GM21367 (cell line): ENCODE data around the gene BAZ2B.
A peak's percentile ranks its signal among the peaks of the same experiment; 100 is the strongest.
"Not testable (repeated sequence)": the region's sequence is repeated elsewhere in the genome, so short reads cannot be mapped to it uniquely, and the experiment has no call there.

Experiments
- ATAC-seq: cut with Tn5 transposase; IDR thresholded peaks from one replicate; pipeline ENCODE4 v1.9.1; 2021; ENCODE audit not compliant: unreplicated experiment

Gene BAZ2B

DNA sequence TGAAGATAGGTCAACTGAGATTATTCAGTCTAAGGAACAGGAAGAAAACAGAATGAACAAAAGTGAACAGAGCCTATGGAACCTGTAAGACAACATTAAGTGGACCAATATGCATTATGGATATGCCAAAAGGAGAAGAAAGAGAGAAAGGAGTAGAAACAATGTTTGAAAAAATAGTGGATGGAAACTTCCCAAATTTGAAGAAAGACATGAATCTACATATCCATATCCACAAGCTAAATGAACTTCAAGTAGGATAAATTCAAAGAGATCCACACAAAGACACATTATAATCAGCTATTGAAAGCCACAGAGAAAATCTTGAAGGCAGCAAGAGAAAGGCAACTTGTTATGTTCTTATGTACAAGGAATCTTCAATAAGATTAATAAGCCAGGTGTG, 74.2 kb downstream of the BAZ2B start:
- ATAC-seq, result no peak

- ATAC-seq, result no peak
Measured at GRCh38 chr2:159539701-159540100, 76.6 kb downstream of the BAZ2B start.

DNA sequence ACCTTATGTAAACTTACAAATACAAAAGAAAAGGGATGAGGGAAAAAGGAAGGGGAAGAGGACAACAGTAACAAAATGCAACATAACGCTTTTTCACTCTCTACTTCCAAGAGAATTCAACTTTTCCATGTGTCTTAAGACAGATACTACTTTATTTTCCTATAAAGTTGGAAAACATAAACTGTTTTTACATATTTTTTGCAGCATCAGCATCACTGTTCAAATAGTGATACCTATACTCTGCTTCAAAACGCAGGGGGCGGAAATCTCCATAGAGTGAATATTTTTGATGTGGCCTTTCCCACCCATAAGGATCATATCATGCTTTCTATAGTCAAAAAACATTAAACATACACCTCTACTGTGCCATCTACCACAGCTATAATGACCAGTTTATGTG, 77.5 kb downstream of the BAZ2B start:
- no peak for ATAC-seq

- not testable (repeated sequence) for ATAC-seq
Measured at GRCh38 chr2:159535261-159535660, 81.1 kb downstream of the BAZ2B start.

GRCh38 chr2:159531475-159531874, 84.9 kb downstream of the BAZ2B start:
- ATAC-seq, result no peak

GRCh38 chr2:159526433-159526832, 89.9 kb downstream of the BAZ2B start:
- no peak for ATAC-seq

DNA sequence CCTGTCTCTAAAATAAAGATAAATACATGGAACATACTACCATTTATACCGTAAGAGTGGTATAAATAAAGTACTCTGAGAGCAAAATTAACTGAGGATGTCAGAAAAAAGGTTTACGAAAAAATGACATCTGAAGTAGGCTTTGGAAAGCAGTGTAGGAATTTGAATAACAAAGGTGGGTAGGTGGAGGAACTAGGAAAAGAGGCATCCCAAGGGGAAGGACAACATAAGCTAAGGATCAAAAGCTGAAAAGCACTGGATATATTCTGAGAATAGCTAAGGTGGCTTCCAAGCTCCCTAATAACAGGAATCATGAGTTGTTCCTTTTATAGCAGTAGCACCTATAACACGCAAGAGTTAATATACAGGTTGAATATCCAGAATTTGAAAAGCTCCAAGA, 91.3 kb downstream of the BAZ2B start:
- no peak for ATAC-seq

GRCh38 chr2:159521272-159521671, 95.1 kb downstream of the BAZ2B start:
- ATAC-seq, result no peak

- no peak for ATAC-seq
Measured at GRCh38 chr2:159518321-159519005, 97.9 kb downstream of the BAZ2B start.

GRCh38 chr2:159516241-159516758, 100.0 kb downstream of the BAZ2B start:
- peak; percentile 85 for ATAC-seq

DNA sequence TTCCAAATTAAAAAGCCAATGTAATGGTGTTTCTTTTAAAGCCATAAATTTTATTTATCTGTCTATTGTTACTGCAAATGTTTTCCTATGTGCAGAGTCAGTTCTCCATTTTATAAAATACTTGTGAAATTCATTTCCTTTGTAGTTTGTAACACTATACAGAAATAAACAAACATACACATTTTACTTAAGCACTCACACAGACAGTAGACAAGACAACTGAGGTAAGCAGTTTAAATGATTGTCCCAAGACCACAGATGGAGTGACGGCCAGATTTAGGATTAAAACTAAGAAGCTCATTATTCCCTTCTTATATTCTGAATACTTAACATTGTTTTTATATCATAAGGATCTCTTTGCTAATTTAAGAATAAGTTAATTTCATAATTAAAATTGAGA, 100.9 kb downstream of the BAZ2B start:
- no peak for ATAC-seq

DNA sequence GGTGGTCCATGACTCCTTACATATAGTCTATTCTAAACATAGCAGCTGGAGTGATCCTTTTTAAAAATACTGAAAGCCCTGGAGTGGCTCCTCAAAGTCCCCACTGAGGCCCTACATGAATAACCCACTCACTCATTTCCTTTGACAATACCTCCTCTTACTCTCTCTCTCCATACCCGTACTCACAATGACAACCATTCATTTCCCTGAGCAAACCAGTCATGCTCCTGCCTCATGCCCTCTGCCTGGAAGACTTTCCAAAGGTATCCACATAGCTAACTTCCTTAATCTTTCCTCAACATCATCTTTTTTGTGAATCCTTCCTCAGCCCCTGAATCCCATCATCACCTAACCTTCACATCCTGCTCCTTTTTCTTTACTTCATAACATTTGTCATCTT, 102.6 kb downstream of the BAZ2B start:
- no peak for ATAC-seq

DNA sequence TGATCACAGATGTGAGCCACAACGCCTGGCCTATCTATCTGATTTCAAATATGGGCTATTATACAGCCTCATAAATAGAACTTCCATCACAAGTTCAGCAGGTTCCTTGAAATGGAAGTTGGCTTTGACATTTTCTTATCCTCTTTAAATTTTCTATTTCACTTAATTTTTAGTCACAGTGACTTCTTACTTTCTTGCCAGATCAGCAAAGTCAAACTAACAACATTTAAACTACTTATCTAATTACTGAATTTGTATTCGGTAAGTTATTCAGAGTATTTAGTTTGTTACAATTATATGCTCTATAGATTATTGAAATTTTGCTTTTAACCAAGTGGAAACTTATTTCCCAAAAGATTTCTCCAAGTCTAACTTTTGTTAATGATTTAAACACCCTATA, 108.2 kb downstream of the BAZ2B start:
- ATAC-seq, result no peak

DNA sequence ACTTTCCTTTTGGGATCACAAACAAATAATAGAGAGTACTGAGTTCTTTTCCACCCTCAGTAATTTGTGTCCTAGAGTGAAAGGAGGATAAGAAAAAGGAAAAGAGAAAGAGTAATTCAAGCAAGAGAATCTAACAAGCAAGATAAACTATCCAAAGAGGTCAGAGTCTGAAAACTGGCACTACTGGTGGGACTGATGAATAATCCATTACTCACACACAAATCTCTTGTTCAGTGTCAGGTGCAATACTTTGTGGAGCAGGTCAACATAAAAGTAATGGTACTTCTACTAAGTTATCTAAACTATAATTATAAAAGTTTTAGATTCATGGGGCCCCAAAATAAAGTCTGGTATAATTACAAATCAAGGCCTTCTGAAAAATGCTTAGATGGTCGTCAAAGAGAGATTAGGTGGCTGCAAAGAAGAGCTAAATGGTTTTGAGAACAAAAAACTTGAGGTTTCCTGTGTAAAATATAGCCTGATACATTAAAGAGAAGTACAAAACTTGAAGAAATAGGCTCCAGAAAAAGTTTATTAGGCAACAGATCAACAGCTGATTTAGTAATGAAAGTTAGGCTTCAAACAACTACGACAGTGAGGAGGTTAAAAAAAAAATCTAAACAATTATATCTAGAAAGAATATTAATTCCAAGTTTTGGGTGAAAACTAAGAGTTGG, 109.4 kb downstream of the BAZ2B start:
- no peak for ATAC-seq

DNA sequence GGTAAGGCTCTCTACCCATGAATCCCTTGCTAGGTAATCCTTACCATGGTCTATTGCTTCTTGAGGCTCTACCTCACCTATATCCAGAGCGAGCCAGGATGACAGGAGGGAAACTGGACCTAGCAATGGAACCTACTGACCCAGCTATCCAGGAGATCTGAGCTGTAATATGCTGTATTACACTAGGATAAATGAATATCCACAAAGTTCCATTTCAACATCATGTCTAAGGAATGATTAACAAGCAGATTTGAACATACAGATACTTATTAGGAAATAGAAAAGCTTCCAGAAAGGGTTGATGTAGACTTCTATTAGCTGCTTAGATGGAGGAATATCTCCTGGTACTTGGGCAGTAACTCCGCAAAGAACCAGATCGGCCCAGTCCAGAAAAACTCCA, 110.1 kb downstream of the BAZ2B start:
- no peak for ATAC-seq

DNA sequence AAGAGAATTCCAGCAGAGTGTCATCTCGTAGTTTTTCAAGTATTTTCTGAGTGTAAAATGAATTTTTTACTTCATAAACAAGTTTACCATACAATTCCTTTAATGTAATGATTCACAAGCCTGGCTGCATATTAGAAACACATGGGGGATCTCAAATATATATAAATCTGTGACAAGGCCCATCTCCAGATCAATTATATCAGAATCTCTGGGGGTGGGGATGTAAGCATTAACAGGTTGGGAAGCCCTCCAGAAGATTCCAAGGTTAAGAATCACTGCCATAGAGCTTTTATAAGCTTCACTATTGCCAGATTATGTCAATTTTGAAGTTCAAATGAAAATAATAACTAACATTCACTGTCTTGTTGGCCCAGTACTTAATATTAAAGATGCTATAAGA, 111.2 kb downstream of the BAZ2B start:
- ATAC-seq, result no peak

DNA sequence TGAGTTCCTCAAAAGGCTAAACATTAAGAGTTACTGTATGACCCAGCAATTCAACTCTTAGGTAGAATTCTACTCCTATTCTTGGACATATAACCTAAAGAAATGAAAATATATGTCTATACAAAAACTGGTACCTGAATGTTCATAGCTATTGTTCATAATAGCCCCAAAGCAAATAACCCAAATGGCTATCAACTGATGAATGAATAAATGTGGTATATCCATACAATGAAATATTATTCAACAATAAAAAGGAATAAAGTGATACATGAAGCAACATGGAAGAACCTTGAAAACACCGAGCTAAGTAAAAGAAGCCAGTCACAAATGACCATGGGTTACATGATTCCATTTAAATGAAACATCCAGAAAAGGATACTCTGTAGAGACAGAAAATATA, 114.6 kb downstream of the BAZ2B start:
- ATAC-seq, result no peak

GRCh38 chr2:159497847-159498246, 118.5 kb downstream of the BAZ2B start:
- no peak for ATAC-seq

DNA sequence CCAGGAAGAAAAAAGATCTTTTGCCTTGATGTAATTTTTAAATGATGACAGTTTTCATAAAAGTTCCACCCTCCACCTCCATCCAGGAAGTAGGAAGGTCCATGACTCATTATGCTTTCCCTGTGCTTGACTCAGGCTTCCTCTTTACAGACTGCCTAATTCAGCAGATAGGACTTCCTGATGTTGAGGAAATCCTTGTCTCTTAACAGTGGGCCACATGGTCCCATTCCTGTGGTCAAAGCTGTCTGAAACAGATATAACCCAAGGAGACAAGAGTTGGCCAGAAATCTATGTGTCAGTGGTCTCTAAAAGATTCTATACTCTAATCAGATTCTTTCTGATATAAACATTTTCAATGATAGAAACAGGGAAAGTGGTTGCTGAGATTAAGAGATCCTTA, 119.1 kb downstream of the BAZ2B start:
- no peak for ATAC-seq

DNA sequence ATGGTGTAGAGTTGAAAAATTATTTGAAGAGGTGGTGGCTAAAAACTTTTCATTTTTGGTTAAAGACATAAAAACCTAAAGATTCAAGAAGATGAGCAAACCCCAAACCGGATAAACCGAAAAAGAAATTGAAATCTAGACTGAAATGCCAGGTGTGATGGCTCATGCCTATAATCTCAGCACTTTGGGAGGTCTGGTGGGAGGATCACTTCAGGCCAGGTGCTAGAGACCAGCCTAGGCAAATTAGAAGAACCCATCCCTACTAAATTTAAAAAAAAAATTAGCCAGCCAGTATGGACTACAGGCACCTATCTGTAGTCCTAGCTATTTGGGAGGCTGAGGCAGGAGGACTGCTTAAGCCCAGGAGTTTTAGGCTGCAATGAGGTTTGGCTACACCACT, 126.9 kb downstream of the BAZ2B start:
- no peak for ATAC-seq

DNA sequence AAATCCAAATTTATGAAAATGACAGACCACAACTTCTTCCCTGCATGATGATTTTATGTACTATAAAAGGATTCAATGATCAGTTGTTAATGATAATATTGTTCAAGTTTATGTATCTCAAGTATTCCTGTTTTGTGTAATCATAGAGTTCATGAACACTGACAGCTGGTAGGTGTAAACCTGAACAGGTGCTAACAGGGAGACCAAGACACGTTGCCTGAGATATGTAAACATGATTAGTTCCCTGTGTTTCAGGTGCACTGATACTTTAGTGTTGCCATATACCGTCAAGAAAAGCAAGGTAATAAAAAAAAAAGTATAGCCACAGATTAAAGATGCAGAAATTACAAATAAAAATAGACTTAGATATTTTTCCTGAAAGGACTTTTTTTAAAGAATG, 131.8 kb downstream of the BAZ2B start:
- ATAC-seq, result no peak

- no peak for ATAC-seq
Measured at GRCh38 chr2:159476329-159476728, 140.0 kb downstream of the BAZ2B start.

- ATAC-seq, result no peak
Measured at GRCh38 chr2:159475793-159476192, 140.6 kb downstream of the BAZ2B start.
